Epithelial cell of prostate (primary cell): ENCODE data around the gene RRAS.
A peak's percentile ranks its signal among the peaks of the same experiment; 100 is the strongest.

Source experiments
- DNase-seq: peaks from one replicate; pipeline ENCODE4 v3.0.0-alpha.2; 2011; ENCODE audit warnings: low read depth, low spot score
- H3K27ac ChIP-seq: fragments of 450-650 bp; 2 replicates; pipeline ENCODE4 v1.5.1; 2017; ENCODE audit warnings: mild to moderate bottlenecking

RRAS gene

DNA sequence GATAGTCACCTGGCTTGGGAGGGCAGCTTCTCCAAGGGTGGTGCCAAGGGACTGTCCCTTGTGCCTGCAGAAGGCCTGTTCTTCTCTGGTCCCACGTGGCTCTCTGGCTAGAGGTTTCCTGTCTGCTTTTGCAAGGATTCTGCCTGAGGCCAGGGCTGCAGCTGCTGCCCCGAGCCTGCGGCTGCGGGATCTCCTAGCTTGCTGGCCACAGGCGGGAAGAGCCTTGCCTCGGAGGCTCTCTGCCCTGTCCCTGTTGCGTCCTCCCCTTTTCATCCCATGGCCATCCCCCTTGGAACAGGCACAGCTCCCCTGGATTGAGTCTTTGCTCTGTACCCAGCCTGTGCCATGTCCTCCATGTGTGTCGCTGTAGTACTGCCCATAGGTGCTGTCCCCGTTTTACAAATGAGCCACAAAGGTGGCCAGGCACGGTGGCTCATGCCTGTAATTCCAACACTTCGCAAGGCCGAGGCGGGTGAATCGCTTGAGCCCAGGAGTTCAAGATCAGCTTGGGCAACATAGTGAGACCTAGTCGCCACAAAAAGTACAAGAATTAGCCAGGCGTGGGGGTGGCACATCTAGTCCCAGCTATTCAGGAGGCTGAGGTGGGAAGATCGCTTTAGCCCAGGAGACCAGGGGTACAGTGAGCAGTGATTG lies 16.6 kb upstream of the RRAS start:
- no peak for DNase-seq
- H3K27ac ChIP-seq, result no peak overlapping the region

DNA sequence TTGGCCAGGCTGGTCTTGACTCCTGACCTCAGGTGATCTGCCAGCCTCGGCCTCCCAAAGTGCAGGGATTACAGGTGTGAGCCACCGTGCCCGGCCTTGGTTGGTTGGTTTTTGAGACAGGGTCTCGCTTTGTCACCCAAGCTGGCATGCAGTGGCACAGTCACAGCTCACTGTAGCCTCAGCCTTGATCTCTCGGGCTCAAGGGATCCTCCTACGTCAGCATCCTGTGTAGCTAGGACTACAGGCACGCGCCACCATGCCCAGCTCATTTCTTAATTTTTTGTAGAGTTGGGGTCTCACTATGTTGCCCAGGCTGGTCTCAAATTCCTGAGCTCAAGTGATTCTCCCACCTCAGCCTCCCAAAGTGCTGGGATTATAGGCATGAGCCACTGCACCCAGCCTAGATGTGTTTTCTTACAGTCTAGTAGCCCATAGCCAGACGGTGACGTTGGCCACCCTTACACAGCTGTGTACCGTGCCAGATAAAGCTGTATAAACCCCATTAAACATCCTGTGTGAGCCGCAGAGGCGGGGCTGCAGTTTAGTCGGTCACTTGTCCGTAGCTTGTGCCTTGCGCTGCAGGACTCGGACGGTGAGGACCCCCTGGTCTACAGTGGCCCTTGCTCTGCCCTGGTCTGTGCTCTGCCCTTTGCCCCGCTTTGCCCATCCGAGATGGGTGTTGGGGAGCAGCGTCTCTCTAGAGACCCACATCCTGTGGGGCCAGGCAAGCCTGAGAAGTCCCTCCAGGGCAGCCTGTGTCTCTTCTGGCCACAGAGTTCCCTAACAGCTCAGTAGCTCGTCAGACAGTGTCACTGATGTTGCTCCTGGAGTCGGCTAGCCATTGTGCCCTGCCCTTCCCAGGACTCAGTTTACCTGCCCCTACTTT lies 15.9 kb upstream of the RRAS start:
- H3K27ac ChIP-seq, result no peak overlapping the region
- DNase-seq, result no peak

DNA sequence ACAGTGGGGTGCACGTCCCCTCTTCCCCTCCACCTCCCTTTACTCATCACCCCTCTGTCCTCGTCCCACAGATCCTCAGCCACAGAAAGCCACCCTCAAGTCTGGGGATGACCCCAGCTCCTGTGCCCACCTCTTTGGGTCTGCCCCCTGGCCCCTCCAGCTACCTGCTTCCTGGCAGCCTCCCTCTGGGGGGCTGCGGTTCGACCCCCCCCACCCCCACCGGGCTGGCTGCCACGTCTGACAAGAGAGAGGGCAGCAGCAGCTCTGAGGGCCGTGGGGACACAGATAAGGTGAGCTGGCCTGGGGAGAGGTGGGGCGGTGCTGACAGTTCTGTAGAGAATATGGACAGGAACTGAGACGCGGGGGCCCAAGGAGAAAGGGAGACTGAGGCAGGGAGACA lies 14.6 kb upstream of the RRAS start:
- no peak overlapping the region for H3K27ac ChIP-seq
- no peak for DNase-seq

DNA sequence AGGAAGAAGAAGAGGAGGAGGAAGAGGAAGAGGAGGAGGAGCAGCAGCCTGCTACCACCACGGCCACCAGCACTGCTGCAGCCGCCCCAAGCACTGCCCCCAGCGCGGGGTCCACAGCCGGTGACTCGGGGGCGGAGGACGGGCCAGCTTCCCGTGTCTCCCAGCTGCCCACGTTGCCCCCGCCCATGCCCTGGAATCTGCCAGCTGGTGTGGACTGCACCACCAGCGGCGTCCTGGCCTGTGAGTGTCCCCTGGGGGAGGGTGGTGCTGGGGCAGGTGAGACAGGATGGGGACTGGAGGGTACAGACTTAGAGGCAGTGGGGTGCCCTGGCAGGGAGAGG lies 13.5 kb upstream of the RRAS start:
- no peak for DNase-seq
- H3K27ac ChIP-seq, result no peak overlapping the region

DNA sequence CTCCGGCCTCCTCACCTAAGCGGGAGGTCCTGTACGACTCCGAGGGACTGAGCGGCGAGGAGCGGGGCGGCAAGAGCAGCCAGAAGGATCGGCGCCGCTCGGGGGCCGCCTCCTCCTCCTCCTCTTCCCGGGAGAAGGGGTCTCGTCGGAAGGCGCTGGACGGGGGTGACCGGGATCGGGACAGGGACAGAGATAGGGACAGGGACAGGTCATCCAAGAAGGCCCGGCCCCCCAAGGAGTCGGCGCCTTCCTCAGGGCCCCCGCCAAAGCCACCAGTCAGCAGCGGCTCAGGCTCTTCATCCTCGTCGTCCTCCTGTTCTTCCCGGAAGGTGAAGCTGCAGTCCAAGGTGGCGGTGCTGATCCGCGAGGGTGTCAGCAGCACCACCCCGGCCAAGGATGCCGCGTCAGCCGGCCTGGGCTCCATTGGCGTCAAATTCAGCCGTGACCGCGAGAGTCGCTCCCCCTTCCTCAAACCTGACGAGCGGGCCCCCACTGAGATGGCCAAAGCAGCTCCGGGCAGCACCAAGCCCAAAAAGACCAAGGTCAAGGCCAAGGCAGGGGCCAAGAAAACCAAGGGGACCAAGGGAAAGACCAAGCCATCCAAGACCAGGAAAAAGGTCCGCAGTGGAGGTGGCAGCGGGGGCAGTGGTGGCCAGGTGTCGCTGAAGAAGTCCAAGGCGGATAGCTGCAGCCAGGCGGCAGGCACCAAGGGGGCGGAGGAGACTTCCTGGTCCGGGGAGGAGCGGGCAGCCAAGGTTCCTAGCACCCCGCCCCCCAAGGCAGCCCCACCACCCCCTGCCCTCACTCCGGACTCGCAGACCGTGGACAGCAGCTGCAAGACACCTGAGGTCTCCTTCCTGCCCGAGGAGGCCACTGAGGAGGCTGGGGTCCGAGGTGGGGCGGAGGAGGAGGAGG lies 12.9 kb upstream of the RRAS start:
- no peak overlapping the region for H3K27ac ChIP-seq
- no peak for DNase-seq

DNA sequence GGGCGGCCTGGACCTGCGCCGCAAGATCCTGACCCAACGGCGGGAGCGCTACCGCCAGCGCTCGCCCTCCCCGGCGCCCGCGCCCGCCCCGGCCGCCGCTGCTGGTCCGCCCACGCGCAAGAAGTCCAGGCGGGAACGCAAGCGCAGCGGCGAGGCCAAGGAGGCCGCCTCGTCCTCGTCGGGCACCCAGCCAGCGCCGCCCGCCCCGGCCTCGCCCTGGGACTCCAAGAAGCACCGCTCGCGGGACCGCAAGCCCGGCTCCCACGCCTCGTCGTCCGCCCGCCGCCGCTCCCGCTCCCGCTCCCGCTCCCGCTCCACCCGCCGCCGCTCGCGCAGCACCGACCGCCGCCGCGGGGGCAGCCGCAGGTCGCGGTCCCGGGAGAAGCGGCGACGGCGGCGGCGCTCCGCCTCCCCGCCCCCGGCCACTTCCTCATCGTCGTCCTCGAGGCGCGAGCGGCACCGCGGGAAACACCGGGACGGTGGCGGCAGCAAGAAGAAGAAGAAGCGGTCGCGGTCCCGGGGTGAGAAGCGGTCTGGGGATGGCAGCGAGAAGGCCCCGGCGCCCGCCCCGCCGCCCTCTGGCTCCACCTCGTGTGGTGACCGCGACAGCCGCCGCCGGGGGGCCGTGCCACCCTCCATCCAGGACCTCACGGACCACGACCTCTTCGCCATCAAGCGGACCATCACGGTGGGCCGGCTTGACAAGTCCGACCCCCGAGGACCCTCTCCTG lies 12.0 kb upstream of the RRAS start:
- no peak for DNase-seq
- H3K27ac ChIP-seq, result no peak overlapping the region

DNA sequence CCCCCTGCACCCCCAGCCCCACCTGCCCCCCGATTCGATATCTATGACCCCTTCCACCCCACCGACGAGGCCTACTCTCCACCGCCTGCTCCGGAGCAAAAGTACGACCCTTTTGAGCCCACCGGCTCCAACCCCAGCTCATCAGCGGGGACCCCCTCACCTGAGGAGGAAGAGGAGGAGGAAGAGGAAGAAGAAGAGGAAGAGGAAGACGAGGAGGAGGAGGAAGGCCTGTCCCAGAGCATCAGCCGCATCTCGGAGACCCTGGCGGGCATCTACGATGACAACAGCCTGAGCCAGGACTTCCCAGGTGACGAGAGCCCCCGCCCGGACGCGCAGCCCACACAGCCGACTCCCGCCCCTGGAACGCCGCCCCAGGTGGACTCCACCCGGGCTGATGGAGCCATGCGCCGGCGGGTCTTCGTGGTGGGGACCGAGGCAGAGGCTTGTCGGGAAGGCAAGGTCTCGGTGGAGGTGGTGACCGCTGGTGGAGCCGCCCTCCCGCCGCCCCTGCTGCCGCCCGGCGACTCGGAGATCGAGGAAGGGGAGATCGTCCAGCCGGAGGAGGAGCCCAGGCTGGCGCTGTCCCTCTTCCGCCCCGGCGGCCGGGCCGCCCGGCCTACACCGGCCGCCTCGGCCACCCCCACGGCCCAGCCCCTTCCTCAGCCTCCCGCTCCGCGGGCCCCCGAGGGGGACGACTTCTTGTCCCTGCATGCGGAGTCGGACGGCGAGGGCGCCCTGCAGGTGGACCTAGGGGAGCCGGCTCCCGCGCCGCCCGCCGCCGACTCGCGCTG lies 11.3 kb upstream of the RRAS start:
- no peak for DNase-seq
- H3K27ac ChIP-seq, result no peak overlapping the region

DNA sequence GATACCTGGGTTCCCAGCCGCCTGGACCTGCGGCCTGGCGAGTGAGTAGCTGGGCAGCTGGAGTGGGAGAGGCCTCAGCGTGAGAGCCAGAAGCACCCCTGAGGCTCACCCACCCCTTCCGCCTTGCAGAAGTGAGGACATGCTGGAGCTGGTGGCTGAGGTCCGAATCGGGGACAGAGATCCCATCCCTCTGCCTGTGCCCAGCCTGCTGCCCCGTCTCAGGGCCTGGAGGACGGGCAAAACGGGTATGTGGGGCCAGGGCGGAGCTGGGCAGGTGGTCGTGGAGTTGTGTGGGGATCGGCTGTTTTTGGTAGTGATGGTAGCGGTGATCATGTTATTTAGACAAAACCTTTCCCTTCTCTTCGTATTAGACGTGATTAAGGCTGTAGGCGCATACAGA lies 6.6 kb upstream of the RRAS start:
- H3K27ac ChIP-seq, result no peak overlapping the region
- DNase-seq, result no peak

DNA sequence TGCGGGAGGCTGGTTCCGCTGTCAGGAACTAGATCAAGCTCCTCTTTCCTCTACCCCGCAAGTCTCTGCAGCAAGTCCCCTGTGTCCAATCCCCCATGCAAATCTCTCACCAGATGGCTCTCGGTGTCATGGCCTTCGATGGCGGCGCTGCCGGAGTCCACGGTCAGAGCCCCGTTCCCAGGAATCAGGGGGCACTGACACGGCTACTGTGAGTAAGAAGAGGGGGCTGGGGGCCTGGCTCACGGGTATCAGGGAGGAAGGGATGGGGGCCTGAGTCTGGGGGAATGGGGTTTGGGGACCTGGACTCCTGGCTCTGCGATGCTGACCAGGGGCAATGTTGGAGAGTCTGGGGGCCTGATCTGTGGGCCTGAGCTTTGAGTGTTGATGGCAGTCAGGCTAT lies 6.1 kb upstream of the RRAS start:
- H3K27ac ChIP-seq, result no peak overlapping the region
- DNase-seq, result no peak

DNA sequence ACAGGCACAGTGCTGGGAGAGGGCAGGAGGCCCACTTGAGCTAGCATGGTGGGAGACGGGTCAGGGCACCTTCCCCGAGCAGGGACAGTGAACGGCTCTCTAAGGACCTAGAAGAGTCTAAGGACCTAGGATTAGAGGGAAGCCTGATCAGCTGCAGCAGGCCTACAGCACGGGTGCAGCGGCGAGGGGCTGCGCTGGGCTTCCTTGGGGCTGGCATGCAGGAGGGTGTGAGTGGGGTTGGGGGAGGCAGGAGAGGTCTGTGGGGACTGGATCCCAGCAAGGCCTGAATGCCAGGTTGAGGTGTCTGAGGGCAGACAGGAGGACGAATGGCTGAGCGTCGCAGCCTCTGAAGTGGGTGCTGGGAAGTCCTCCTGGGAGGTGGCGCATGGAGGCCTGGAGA lies 5.6 kb upstream of the RRAS start:
- no peak overlapping the region for H3K27ac ChIP-seq

DNA sequence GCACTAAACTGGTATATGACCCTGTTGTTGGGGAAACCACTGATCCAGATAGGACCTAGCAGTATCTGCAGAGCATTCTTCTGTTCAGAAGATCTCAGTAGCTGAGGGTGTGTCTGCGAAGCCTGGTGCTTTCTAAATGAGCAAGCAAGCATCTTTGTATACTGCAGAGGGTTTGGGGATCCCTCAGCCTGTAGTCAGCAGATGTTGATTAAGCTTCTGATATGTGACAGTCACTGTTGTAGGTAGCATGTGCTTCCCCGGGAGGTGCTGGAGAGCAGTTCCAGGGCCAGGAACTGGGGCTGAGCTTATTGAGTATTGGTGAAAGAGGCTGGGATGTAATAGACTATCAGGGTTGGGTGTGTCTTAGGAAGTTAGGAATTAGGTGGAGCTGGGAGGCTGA lies 3.5 kb upstream of the RRAS start:
- DNase-seq, result no peak
- peak overlapping the region; percentile 100 for H3K27ac ChIP-seq

More for the DNA sequence above, 5.6 kb upstream of the RRAS start:
- no peak for DNase-seq

DNA sequence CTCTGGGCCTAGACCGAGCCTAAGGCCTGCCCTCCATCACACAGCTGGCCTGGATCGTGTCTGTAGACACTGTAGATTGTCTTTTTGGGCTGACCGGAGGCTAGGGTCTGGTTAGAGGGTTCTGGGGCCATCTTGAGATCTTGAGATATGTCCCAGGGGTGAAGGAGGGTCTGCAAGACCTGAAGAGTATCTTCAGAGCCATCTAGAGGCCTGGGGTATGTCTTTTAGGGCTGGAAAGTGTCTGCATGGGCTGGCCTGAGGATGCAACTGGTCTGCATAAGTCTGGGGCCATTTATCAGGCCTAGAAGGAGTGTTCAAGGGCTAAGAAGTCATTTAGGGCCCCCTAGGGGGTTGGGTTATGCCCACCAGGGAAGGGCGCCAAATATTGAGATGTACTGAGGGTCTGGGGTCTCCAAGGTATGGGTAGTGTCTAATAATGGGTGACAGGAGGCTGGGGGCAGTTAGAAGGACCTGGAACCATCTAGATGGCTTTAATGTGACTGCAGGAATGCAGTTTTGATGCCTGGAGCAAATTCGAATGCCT lies 2.6 kb upstream of the RRAS start:
- H3K27ac ChIP-seq, result peak overlapping the region; percentile 100
- DNase-seq, result no peak

DNA sequence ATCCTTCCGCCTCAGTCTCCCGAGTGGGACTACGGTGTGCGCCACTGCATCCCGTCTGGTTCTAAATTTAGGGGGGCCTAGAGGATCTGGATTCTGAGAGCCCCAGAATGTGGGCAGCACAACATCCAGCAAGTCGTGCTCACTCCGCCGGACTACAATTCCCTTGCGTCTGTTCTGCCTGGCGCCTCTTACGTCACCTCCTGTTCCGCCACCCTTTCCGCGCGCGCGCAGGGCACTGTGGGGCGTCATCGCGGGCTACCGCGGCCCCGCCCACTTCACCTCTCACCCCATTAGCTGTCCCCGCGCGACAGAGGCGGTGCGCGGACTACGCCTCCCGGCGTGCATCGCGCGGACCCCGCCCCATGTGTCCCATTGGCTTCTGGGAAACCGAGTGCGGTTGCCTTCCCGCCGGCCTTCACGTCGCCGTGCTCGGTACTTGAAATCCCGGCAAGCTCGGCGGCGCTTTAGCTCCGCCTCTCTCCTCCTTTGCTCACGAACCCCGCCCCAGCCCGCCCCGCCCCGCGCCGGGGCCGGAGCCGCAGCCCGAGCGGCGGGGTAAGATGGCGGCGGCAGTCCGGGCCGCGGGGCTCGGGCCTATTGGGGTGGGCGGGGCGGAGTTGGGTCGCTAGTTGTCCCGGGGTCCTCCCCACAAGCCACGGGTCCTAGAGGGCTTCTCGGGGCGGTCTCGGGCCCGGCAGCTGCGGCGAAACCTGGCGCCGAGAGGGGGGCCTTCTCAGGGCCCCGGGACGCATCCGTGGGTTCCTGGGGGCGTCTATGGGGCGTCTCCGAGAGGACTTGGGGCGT lies 1.9 kb upstream of the RRAS start, which contains the start of gene SCAF1:
Gene SCAF1, plus strand, starts transcription at position 522 of the 804 bp plus-strand sequence. CDS start 2,818 bp downstream, outside the sequence.
- DNase-seq, result peak; percentile 97
- H3K27ac ChIP-seq, result peak within 1 kb of the TSS; percentile 100

DNA sequence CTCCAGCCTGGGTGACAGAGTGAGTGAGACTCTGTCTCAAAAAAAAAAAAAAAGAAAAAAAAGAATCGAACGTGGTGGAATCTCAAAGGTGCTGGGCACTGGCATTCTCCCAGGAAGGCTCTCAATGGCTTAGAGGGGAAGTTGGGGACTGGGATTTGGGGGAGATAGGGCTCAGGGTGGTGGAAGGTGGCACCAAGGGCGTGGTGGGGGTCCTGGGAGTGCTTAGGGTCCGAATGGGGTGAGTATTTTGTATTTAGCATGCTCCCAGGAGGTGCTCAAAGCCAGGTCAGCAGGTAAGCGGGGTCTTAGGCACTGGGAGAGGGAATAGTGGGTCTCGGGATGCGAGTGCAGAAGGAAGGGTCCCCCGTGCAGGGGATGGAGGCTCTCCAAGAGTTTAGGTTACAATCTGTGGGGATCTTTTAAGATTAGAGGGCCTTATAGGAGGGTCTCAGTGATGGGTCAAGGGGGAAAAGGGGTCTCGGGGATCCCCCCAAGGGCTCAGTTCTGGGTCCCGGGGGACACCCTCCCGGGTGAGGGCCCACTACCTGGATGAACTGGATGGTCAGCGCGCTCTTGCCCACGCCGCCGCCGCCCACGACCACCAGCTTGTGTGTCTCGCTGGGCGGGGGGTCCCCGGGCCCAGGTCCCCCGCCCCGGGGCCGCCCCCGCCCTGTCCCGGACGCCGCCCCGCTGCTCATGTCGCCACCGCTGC lies 386 bp downstream of the RRAS start:
- peak overlapping the region; percentile 100 for H3K27ac ChIP-seq
- DNase-seq, result no peak

DNA sequence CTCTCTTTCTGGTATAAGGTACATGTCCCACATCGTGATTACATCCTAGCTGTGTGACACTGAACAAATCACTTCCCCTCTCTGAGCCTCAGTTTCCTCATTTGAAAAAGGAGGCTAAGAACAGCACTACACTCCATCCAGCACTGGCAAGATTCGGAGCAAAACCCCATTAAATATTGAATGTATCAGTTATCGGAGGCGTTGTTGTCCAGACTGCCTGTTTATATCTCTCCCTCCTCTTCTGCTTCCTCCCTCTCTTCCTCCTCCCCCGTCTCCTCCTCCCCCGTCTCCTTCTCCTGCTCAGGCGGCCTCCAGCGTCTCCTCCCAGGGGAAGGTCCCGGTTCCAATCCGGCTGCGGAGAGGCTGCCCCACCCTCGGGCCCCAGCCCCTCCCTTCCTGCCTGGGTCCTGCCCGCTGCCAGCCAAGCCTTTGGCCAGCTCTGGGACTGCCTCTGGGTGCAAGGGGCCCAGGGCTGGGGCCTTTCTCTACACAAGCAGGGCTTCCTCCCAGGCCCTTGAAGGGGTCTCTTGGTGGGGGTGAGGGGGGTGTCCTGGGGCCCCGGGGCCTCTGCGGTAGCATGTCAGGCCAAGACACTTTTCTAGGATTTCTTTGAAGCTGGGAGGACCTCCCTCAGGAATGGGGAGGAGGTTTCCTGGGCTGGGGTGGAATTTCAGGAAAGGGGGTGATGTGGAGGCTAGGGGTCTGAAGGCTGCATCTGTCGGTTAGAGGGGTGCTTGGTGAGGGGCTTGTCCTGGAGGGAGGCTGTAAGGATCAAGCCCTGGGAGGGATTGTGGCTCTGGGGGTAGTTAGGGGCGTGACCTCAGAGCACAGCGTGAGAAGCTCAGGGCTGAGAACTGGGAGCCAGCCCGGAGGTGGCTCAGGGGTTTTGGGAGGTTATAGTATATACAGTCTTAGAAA lies 1.9 kb downstream of the RRAS start:
- DNase-seq, result peak; percentile 12
- peak overlapping the region; percentile 100 for H3K27ac ChIP-seq

DNA sequence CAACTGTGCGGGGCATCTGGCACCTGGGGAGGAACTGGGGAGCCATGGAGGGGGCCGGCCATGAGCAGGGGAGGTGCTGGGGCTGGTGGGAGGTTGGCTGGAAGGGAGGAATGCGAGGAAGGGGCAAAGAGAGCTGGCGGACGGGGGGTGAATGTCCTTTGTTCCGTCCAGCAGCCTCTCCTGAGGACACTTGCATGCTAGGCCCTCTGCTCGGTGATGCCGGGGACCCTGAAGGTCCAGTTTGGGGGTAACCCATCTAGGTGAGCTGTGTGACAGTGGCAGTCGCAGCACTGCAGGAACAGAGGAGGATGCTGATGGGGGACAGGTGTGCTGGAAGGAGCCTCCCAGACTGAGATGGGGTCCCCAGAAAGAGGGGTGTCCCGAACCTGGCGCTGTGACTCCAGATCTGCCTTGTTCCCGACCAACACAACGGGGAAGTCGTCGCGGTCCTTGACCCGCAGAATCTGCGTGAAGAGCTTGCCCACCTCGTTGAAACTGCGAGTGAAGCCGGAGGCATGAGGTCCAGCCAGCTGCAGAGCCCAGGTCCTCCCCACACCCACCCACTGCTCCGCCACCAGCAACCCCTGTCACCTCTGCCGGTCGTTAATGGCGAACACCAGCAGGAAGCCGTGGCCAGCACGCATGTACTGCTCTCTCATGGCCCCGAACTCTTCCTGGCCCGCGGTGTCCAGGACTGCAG lies 3.6 kb downstream of the RRAS start:
- DNase-seq, result no peak
- no peak overlapping the region for H3K27ac ChIP-seq
